GM21737 (cell line): ENCODE data around the gene MTFR2.

ENCODE experiments used
- ATAC-seq: cut with Tn5 transposase; IDR thresholded peaks from one replicate; pipeline ENCODE4 v1.9.1; 2021; ENCODE audit warnings: mild to moderate bottlenecking, moderate library complexity; ENCODE audit not compliant: unreplicated experiment

MTFR2 gene

DNA sequence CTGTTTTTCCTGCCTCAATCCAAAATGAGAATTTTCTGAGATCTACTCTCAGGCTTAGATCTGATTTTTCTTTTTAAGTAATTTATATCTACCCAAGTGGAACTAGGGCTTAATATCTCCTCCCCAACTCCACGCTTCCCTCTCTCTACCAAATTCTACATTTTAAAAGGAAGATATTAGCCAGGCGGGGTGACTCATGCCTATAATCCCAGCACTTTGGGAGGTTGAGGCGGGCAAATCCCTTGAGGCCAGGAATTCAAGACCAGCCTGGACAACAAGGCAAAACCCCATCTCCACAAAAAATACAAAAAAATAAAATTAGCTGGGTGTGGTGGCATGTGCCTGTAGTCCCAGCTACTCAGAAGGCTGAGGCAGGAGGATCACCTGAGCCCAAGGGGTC, 61.0 kb downstream of the MTFR2 start:
- no peak for ATAC-seq

DNA sequence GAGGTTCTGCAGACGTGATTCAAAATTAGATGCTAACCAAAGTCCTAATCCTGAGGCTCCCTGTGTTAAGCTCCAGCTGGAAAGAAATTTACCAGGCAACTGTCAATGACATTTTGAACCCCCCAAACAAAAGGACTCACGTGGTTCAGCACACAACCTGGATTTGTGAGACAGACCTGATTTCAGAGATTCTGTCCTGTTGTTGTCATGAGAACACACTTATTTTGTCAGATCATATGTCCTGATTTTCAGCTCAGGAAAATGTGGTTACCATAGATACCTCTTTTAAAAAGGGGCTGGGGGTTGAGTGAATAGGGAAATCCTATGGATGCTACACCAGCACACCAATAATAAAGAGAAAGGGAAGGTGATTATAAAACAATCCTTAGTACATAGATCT, 61.6 kb downstream of the MTFR2 start:
- ATAC-seq: no peak

DNA sequence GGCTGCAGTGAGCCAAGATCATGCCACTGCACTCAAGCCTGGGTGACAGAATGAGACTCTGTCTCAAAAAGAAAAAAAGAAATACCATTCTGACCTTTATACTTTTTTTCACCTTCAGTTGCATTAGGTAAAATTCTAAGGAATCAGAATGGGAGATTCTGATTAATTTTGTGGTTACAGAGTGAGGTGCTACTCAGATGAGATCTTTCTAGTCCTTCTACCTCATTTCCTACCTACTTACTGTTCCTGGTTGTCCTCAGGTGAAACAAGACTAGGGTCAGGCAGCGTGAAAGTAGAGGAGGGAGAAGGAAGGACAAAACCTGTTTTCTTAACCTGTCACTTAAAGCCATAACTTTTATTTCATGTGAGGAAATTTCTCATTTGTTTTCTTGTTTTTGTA, 63.7 kb downstream of the MTFR2 start:
- no peak for ATAC-seq

DNA sequence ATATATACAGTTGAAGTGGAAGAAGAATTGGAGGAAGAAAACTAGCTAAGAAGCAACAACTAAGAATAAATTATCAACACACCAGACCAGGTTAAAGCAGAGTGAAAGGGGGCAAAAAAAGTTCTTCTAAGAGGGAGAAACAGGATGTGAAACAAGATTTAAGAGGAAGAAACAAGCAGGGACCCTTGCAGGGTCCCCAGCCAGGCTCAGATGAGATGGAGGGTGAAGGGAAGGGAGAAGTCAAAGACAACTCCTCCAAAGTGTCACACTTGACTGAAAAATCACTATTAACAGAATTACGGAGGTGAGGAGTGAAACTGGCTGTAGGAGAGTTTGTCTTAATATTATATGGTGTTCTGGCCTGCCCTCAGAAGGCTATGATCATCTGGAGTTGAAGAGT, 65.4 kb downstream of the MTFR2 start:
- no peak for ATAC-seq

DNA sequence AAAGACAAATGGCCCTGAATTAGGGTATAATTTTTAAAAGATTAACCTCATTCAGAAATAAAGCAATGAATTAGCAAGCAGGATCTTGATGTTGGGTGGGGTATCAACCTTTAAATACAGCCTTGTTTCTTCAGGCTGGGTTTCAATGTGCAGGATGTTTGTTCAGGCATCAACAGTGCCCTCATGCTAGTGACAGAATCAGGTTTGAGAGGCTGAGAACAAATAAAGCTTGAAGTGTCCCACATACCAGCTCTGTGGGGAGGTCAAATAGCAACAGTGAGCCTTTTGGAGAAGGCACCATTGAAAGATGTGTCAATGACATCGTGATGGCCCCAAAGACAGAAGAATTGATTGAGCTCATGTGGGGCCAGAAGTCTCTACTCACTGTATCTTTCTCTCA, 68.2 kb downstream of the MTFR2 start:
- no peak for ATAC-seq

DNA sequence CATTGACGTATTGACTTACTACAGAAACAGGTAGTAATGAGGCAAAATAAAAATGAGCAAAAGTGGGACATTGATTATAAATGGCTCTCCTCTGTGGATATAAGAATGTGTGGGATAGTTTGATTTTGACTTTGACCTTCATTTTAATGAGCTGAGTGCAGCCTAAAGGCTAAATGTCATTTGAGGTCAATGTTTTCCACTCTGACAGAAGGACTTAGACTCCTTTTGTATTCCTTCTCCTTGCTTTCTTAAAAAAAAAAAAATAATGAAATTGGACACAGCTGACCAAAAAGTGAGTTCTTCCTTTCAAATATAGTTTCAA, 68.6 kb downstream of the MTFR2 start:
- ATAC-seq: no peak
